ENCODE results near the gene MMP19.

DNA sequence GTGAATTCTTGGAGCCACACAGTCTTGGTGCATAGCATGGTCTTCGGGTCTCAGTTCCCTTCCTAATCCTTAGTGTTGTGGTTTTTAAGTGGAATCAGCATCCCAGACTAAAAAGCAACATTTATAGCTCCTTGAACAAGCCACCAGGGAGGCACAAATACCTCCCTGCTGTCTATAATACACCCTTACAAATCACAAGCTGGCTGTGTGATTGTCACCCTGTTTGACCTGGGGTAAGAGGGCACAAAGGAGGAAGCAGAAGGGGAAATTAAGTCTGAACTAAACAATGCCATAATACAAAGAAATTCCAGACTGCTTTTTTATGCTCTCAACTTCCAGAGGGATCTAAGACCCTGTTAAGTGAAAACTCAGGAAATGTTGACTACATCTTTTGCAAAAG, 7.7 kb upstream of the MMP19 start:
- TF ChIP-seq POLR2A (IDR thresholded peaks at IDR 0.05; ENCODE audit: borderline replicate concordance, extremely low read depth, insufficient read depth, insufficient read length) (no peak), POLR2AphosphoS5 (IDR thresholded peaks at IDR 0.05; ENCODE audit: low read depth, low read length) (no peak), SP1 (IDR thresholded peaks at IDR 0.05; ENCODE audit: low read depth) (no peak), TCF7L2 (IDR thresholded peaks at IDR 0.05; ENCODE audit: borderline replicate concordance, extremely low read depth, insufficient read depth, insufficient read length) (no peak), EZH2phosphoT487 (IDR thresholded peaks at IDR 0.05; ENCODE audit: borderline replicate concordance) (no peak), EZH2 (IDR thresholded peaks at IDR 0.05) (no peak), ZNF274 (IDR thresholded peaks at IDR 0.05; ENCODE audit: low read depth, low read length) (no peak), RAD21 (IDR thresholded peaks at IDR 0.05; ENCODE audit: low read depth) (no peak), EGR1 (IDR thresholded peaks at IDR 0.05; ENCODE audit: low read depth) (no peak)
- TF ChIP-seq, protein P1, sequence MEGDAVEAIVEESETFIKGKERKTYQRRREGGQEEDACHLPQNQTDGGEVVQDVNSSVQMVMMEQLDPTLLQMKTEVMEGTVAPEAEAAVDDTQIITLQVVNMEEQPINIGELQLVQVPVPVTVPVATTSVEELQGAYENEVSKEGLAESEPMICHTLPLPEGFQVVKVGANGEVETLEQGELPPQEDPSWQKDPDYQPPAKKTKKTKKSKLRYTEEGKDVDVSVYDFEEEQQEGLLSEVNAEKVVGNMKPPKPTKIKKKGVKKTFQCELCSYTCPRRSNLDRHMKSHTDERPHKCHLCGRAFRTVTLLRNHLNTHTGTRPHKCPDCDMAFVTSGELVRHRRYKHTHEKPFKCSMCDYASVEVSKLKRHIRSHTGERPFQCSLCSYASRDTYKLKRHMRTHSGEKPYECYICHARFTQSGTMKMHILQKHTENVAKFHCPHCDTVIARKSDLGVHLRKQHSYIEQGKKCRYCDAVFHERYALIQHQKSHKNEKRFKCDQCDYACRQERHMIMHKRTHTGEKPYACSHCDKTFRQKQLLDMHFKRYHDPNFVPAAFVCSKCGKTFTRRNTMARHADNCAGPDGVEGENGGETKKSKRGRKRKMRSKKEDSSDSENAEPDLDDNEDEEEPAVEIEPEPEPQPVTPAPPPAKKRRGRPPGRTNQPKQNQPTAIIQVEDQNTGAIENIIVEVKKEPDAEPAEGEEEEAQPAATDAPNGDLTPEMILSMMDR (IDR thresholded peaks at IDR 0.05 in 2 of 3, conservative IDR thresholded peaks at IDR 0.05 in 1 of 3; ENCODE audit: borderline replicate concordance in 1 of 3, insufficient read depth in 1 of 3, low read depth in 2 of 3, low read length in 2 of 3) = no peak
- TF ChIP-seq, protein P2, sequence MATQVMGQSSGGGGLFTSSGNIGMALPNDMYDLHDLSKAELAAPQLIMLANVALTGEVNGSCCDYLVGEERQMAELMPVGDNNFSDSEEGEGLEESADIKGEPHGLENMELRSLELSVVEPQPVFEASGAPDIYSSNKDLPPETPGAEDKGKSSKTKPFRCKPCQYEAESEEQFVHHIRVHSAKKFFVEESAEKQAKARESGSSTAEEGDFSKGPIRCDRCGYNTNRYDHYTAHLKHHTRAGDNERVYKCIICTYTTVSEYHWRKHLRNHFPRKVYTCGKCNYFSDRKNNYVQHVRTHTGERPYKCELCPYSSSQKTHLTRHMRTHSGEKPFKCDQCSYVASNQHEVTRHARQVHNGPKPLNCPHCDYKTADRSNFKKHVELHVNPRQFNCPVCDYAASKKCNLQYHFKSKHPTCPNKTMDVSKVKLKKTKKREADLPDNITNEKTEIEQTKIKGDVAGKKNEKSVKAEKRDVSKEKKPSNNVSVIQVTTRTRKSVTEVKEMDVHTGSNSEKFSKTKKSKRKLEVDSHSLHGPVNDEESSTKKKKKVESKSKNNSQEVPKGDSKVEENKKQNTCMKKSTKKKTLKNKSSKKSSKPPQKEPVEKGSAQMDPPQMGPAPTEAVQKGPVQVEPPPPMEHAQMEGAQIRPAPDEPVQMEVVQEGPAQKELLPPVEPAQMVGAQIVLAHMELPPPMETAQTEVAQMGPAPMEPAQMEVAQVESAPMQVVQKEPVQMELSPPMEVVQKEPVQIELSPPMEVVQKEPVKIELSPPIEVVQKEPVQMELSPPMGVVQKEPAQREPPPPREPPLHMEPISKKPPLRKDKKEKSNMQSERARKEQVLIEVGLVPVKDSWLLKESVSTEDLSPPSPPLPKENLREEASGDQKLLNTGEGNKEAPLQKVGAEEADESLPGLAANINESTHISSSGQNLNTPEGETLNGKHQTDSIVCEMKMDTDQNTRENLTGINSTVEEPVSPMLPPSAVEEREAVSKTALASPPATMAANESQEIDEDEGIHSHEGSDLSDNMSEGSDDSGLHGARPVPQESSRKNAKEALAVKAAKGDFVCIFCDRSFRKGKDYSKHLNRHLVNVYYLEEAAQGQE (IDR thresholded peaks at IDR 0.05; ENCODE audit: low read depth) = no peak
- TF ChIP-seq, protein P3, sequence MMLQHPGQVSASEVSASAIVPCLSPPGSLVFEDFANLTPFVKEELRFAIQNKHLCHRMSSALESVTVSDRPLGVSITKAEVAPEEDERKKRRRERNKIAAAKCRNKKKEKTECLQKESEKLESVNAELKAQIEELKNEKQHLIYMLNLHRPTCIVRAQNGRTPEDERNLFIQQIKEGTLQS (IDR thresholded peaks at IDR 0.05) = no peak
- TF ChIP-seq, protein P4, sequence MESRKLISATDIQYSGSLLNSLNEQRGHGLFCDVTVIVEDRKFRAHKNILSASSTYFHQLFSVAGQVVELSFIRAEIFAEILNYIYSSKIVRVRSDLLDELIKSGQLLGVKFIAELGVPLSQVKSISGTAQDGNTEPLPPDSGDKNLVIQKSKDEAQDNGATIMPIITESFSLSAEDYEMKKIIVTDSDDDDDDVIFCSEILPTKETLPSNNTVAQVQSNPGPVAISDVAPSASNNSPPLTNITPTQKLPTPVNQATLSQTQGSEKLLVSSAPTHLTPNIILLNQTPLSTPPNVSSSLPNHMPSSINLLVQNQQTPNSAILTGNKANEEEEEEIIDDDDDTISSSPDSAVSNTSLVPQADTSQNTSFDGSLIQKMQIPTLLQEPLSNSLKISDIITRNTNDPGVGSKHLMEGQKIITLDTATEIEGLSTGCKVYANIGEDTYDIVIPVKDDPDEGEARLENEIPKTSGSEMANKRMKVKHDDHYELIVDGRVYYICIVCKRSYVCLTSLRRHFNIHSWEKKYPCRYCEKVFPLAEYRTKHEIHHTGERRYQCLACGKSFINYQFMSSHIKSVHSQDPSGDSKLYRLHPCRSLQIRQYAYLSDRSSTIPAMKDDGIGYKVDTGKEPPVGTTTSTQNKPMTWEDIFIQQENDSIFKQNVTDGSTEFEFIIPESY (IDR thresholded peaks at IDR 0.05; ENCODE audit: extremely low read depth, insufficient replicate concordance, low read length) = no peak
